CD4-positive, alpha-beta T cell treated with Interferon gamma for 1 hour (primary cell): ENCODE results near the gene MTERF2.
A peak's percentile ranks its signal among the peaks of the same experiment; 100 is the strongest.

Experiments
- DNase-seq: peaks from one replicate; pipeline ENCODE4 v3.0.0-alpha.2; 2020

MTERF2 gene

DNA sequence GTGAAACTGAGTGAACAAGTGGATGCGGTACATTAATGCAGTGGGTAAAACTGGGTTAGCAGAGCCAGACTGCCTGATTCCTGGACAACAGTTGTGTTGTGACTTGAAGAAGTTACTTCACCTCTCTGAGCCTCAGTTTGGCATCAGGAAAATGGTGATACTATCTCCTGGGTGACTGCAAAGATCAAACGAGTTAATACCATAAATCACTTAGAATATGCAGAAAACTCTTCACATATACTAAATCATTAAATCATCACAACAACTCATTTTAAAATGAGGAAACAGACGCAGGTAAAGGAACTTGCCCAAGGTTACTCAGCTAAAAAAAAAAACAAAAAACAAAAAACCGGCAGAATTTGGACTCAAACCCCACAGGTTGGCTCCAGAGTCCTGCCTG, 811 bp downstream of the MTERF2 start:
- DNase-seq: no peak

DNA sequence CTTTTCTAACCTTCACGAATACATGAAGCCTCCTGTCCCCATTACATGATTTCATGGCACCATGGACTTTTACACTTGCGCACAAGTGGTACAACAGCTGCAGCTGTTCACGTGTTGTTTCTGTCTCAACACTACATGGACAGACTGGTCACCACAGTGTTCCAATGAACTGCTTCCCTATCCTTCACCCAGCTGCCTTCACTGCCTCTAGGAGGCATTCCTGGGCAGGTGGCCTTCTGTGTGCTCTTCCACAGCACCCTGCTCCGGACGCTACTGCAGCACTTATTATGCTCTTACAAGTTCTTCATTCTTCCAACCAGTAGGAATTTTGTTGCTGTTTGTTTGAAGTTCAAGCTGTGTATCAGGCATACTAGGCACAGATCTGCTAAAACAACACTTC, 1.5 kb downstream of the MTERF2 start:
- no peak for DNase-seq

DNA sequence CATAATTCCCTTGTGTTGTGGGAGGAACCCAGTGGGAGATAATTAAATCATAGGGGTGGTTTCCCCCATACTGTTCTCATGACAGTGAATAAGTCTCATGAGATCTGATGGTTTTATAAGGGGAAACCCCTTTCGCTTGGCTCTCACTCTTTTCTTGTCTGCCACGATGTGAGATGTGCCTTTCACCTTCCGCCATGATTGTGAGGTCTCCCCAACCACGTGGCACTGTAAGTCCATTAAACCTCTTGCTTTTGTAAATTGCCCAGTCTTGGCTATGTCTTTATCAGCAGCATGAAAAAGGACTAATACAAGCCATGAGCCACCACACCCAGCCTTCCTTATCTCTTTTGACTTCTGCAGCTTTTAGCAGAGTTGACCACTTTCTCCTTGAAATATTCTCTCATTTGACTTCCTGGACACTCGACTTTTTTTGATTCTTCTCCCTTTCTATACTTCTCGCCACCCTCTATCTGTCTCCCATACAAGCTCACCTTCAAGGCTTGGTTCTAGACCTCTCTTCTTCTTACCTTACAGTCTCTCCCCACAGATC, 2.3 kb downstream of the MTERF2 start:
- DNase-seq: no peak

DNA sequence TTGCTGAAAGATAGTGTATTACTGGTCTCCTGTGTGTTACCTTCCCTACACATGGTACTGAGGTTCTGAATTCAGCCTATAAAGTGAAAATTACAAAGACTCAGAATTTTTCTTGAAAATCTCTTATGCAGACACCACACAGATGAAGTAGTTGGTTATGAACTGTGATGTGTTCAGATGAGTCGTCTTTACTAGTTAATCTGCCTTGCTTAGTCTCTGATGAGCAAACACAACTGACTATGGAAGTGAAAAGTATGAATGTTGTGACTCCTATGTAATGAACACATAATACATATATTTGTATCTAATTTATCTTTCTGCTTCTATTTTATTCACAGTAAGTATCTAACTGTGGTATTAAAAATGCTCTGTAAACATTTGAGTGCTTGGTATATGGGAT, 4.7 kb downstream of the MTERF2 start:
- DNase-seq: no peak

DNA sequence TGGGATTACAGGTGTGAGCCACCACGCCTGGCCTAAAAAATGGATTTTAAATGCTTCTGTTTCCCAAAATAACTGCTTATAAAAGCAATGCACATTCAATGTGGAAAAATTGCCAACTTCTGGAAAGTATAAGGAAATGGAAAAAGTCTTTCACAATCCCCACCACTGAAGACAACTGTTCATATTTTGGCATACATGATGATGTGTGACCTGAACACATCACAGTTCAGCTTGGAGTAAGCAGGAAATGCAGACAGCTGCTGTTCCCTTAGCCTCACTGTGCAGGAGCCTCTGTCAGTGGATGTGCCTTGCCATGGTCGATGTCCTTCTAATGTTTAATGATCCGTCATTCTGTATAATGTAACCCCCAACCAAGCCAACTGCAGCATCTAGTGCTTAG, 5.2 kb downstream of the MTERF2 start:
- no peak for DNase-seq

DNA sequence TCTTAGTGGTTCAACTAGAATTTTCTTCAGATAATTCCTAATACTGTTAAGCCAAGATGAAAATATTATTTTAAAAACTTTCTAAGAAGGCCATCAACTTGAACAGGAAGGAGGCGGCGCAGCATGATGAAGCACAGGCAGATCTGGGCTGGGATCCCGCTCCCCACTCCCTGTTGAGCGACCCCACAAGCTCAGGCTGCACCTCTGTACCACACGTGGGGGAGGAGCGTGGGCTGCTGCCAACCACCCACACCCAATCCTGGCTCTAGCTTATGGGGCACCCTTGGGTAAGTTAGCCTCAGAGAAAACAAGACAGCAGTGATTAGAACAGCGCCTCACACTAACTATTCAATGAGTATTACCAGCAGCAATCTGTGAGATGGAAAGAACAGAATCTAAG, 6.0 kb downstream of the MTERF2 start:
- no peak for DNase-seq

DNA sequence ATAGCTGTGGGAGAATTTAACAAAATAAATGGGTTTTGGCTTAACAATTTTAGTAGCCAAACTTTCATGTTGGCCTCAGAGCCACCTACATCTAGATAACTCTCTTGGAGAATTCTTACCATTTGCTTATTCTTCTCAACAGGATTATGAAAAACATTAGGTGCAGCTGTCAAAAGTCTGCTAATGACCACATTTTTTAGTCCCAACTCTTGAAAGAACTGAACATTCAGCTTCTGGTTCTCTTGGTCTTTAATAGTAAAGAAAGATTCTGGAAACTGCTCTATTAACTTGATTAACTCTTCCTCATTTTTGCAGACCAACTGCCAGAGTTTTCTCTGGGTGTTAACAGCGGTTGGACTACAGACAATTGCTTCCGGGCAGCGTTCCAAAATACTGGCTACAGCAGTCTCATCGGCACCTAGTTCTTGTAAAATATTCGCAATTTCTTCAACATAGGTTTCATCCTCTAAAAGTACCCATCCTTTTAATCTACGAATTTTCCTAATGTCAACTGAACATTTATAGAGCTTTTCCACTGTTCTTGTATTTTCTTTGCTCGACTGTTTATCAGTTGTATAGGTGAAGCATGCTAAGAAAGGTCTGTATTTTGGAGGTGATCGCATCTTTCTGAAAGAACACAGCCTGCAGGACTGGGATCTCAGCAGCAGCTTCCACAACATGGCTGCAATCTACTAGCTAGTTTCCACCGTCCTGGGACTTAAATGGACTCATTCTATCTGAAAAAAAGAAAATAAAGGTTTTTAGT, 8.7 kb downstream of the MTERF2 start:
- DNase-seq: no peak

DNA sequence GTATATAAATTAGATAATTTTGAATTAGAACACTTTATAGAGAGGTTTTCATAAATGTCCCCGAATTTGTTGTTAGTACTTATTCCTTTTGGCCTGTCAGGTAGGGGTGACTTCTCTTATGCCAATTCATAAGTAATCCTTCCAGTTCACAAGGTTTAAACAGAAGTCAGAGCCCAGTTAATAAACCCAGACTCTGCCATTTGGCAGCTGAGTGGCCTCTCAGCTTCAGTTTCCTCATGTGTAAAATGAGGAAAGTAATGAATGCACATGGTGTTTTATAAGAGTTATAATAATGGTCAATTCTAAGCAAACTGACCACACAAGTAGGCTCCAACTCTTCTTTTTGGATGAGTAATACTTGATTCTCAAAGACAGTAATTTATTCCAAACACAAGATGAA, 10.3 kb downstream of the MTERF2 start:
- DNase-seq: no peak

DNA sequence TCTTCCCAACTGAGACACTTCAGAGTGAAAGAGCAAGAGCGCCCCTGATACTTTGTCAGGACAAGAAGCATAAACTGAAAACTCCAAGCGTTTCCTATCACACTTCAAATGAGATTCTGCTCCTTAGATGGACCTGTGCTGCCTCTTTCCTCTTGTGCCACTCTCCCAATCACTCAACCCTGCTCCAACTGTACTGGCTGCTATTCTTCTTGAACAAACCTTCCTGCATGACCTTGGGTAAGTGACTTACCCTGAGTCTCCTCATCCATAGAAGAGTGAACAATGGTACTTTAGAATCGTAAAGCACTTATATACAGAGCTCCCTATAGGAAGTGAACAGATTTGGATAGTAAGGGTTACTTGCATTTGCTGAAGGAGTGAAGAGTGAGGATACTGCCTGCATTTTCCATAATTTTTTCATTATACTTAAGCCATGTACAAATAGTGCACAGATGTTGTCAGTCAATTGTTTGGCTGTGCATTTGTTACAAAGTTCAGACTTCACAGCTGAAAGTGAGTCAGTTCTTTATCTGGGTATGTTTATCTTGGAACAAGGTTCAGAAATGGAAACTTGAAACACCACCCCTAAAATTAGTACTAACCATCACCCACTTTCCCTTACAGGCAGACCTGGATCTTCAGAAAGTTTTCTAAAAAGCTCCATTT, 10.8 kb downstream of the MTERF2 start:
- DNase-seq: no peak

DNA sequence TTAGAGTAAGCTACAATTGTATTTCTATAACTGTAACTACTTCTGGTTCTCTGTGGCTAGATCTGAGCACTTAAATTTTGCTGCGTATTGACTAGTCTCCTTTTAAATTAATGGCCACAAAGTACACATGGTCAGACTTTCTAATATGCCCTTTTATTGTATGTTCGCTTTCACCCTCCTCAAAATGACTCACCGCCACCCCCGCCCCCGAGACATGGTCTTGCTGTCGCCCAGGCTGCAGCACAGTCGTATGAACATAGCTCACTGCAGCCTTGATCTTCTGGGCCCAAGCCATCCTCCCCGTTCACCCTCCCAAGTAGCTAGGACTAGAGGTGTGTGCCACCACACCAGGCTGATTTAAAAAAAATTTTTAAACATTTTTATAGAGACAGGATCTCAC, 11.8 kb downstream of the MTERF2 start:
- no peak for DNase-seq

DNA sequence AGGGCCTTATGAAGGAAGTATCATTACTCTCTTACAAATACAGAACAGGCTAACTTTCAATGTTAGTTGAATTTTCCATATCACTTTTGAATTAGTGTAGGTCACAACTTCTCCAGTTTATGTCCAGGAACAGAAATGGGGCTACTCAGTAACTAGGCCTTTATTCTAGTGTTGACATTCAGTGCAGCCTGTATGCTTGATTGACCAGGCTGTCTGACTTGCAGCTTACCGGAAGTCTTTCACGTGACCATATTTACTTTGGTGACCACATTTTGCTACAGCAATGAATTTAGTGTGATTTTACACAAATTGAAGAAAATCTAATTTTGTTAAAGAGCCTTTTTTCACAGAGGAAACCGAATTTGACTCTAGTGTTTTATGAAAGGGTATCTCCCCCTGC, 12.4 kb downstream of the MTERF2 start:
- no peak for DNase-seq

DNA sequence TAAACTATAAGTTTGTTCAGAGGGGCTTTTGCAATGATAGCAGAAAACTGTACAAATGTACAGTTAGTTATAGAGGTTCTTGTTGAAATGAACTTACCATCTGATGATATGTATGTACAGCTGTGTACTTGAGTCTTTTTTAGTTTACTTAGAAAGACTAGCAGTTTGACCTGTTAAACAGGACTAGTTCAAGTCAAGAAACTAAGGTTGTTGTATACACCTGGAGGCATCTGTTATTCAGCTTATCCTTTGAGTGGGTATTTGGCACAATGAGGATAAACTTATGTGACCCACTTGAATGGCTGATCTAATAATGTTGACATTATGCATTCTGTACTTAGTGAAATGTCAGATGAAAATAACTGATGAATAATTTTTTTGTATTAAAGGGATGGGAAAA, 13.4 kb downstream of the MTERF2 start:
- DNase-seq: no peak

DNA sequence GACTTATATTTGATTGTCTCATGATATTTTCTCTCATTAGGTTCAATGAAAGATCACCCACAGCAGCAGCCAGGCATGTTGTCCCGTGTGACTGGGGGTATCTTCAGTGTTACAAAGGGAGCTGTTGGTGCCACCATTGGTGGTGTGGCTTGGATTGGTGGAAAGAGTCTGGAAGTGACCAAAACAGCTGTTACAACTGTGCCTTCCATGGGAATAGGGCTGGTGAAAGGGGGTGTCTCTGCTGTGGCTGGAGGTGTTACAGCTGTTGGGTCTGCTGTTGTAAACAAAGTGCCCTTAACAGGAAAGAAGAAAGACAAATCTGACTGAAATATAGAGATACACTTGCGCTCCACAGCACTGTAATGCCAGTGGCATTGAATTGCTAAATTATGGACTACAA, 15.9 kb downstream of the MTERF2 start:
- no peak for DNase-seq

DNA sequence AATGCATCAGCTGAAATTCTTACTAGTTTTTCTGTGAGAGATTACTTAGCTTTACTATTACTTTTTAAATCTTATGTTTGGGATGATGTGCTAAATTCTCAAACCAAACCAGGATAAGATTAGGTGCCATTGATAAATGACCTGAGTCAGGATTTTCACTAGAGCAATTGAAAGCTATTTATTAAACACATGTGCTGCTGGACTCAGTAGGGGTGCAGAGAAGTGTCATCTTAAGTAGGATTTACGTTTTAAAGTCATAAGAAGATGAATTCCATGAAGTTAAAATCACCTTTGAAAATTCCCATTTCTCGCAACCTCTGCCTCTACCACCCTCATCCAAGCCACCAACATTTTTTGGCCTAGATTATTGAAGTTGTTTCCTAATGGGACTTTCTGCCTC, 22.4 kb downstream of the MTERF2 start:
- no peak for DNase-seq

DNA sequence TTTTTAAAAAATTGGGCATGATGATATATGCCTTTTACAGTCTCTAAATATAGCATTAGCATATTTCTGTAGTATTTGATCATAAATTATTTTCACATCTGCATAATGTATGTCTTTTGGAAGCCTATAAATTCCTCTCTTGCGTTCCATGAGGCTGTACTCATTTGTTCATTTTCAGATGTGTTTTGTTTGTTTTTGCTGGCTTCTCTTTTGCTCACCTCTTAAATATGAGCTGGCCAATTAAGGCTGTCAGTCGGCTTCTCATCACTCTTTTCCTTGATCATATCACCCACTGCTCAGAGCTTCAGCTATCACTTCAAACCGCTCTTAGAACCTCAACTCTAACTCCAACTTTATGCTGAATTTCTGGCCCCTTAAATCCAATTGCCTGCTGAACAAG, 24.7 kb downstream of the MTERF2 start:
- DNase-seq: no peak

DNA sequence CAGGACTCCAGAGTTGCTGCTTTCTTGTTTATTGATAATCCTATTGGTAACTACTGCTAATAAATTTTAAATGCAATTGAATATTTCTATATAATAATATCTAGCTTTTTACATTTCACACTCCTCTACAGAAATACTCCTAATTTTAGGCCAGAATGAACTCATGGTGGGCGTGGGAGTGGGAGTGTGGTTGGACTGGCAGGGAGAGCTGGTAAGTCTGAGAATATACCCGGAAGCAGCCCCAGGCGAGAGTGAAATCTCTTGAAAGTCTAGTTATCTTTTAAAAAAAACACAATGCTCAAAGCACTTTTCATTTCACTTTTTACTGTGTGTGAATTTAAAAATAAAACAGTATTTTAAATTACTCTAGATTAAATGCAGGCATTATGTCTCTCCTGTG, 26.5 kb downstream of the MTERF2 start:
- DNase-seq: no peak

DNA sequence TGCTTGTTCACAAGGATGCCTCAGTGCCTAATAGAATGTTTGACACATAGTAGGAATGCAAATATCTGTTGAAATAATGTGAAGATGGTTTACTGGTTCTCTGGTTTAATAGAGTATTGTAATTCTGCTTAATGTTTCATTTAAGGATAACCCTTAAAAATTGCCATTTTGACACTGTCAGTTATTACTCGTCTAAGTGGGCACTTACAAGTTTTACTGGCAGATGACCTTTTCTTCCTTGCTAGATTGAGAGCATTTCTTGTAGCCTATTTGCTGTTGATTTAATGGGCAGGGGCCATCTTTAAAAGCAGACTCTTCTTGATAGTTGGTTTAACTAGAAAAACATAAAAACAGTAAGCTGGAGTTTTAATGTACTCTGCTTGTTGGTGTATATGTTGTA, 29.4 kb downstream of the MTERF2 start:
- DNase-seq: no peak

DNA sequence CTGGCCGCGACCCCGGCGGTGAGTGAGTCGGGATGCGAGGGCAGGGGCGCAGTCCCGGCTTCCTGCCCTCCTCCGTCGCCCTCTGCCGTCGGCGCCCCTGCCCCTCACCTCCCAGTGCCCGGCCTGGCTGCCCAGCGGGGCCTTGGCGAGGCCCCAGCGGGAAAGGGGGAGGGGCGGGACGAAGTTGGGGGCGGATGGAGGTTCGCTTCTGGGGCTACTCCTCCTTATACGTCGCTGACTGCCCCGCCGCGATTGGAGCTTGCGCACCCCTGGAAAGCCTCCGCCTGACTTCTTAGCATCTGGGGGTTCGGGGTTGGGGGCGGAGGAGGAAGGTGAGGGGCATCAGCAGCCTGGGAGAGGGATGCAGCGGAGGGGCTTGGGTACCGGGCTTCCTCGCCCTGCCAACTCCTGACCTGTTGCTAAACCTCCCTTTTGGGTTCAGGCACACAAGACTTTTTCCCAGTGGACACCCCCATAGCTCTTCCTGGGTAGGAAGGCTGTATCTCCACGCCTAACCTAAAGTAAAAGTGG, 30.8 kb downstream of the MTERF2 start:
- DNase-seq: peak; percentile 48

DNA sequence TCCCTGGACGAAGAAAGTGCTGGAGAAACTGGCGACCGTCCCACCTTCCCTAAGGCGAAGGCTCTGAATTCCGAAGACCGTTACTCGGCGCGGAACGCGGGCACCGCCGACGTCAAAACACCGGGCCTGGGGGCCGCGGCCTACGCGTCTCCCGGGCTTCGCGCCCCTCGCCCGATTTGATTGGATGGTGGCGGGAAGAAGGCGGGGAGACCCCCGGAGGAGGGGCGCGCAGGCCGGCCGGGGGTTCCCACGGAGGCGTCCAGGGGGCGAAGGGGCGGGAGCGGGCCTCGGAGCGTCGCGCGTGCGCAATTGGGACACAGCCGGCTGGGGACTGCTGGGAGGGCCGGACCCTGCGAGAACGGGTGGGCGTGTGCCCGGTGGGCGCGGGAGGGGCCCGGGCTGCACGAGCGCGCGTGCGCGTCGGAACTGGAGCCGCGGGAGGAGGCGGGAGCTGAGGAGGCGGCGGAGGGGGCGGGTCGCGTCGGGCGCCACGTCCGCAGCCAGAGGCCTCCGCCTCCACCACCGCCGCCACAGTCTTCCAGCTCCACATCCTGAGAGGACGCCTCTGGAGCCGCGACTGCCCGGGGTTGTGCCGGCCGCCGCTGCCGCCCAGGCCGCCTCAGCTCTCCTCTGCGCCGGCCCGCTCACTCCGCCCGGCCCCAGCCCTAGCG, 31.4 kb downstream of the MTERF2 start, which contains the start of gene TMEM263:
Gene TMEM263, plus strand, starts transcription at position 531 of the 671 bp plus-strand sequence. CDS start 11,210 bp downstream, outside the sequence.
- peak; percentile 96 for DNase-seq

DNA sequence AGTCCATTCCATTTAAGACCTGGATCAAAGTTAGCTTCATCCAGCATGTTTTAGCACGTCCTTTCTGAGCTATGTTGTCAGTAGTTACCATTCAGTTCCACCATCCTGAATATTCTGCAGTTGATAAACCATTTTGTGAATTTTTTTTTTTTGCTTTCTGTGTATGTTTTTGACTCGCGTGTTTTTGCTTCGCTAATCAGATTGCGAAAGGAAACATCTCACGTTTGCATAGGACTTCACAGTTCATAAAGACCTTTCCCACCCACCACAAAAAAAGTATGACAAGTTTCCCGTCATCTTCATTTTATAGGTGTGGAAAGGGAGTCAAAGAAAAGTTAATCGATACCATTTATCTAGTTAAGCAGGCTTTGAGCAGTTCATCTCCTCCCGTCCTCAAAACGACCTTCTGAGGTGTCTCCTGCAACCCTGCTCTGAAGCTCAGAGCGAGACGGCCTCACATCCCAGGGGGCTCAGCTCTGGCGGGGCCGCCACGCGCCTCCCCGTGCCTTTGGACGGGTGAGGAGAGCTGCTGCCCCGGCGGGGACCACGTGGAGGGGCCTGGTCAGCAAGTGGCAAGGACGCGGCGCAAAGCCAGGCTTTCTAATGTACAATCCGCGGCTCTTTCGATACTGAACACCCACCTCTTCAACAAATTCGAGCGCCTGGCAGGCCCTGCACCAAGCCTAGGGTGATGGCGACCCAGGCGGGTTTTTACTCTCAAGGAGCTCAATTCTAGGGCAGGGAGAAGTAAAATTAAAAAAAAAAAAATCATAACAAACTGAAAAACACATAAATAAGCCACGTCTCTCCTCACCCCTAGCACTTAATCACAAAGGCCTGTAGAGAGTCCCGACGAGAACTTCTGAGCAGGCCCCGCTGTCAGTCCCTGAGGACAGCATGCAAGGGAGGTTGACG, 32.2 kb downstream of the MTERF2 start:
- peak; percentile 2 for DNase-seq

DNA sequence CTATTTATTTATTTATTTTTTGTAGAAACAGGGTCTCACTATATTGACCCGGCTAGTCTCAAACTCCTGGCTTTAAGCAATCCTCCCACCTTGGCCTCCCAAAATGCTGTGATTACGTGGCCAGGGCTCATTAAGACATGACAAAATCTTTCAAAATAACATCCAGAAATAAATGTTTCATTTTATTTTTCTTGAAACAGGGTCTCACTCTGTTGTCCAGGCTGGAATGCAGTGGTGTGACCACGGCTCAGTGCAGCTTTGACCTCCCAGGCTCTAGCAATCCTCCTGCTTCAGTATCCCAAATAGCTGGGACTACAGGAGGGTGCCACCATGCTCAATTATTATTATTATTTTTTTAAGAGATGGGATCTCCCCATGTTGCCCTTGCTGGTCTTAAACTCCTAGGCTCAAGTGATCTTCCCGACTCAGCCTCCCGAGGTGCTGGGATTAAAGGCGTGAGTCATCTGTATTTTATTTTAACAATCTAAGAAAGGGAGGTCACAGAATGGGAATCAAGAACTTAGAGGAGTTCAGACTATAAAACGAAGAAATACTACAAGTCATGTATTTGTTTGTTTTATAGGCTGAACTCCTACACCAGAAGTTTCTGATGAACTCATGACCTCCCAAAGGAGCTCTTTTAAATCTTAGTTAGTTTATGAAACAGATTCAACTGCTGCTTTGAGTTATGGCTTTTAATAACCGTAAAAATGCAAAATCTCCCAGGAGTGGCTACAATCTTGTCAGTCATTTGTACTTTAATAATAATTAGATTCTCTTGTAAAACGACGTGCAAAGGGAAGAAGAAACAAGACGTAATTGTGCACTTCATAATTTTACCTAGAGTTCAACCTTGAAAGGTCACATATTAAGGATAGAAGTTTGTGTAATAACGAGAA, 33.3 kb downstream of the MTERF2 start:
- DNase-seq: no peak
